Left forelimb (tissue), 1 donor: ENCODE results near the gene CENPX.

Experiments used
- DNase-seq: peaks from one replicate; pipeline ENCODE4 v3.0.0-alpha.2; 2018; ENCODE audit warnings: low spot score

CENPX gene

GRCh38 chr17:82011617-82012187 is 11.0 kb downstream of the CENPX start:
- DNase-seq = no peak

- DNase-seq = no peak
Measured at GRCh38 chr17:82010575-82011525, 11.8 kb downstream of the CENPX start.

GRCh38 chr17:82009413-82009812 is 13.3 kb downstream of the CENPX start:
- DNase-seq = no peak

GRCh38 chr17:82008941-82009405 is 13.7 kb downstream of the CENPX start:
- no peak for DNase-seq

GRCh38 chr17:82008258-82008940 is 14.3 kb downstream of the CENPX start:
- DNase-seq = no peak

- no peak for DNase-seq
Measured at GRCh38 chr17:82007495-82008257, 15.0 kb downstream of the CENPX start.

GRCh38 chr17:82007228-82007494 is 15.5 kb downstream of the CENPX start:
- DNase-seq = no peak

- DNase-seq = no peak
Measured at GRCh38 chr17:82006468-82007227, 16.0 kb downstream of the CENPX start.

- DNase-seq = no peak
Measured at GRCh38 chr17:82005701-82006348, 16.9 kb downstream of the CENPX start.

GRCh38 chr17:82004517-82005455 is 17.9 kb downstream of the CENPX start:
- DNase-seq = no peak

- DNase-seq = no peak
Measured at GRCh38 chr17:82003411-82004381, 19.0 kb downstream of the CENPX start.

- DNase-seq = no peak
Measured at GRCh38 chr17:82001571-82002056, 21.1 kb downstream of the CENPX start.

- no peak for DNase-seq
Measured at GRCh38 chr17:82000803-82001570, 21.7 kb downstream of the CENPX start.

- DNase-seq = no peak
Measured at GRCh38 chr17:81999976-82000802, 22.5 kb downstream of the CENPX start.

- DNase-seq = no peak
Measured at GRCh38 chr17:81999587-81999975, 23.1 kb downstream of the CENPX start.

GRCh38 chr17:81998691-81999438 is 23.8 kb downstream of the CENPX start:
- no peak for DNase-seq
